Fibroblast of lung (primary cell): Measurements from ENCODE around the gene RPP30. TPM values are rescaled to one million over a fixed set of nuclear protein-coding genes. Genes with fewer than 3 reads are reported as not detected.

Source experiments
- DNase-seq, 2 donors: peaks; one replicate each; pipeline versions ENCODE4 v3.0.0 to v3.0.0-alpha.2; 2010; ENCODE audit warnings: low read depth in 2 of 2
- H2AFZ ChIP-seq: 2 replicates; pipeline ENCODE4 v1.5.1; 2012; ENCODE audit warnings: low read length, control low read depth, inconsistent platforms
- H3K27ac ChIP-seq: 2 replicates; pipeline ENCODE4 v1.5.1; 2011; ENCODE audit warnings: low read length, control low read depth; ENCODE audit not compliant: insufficient read depth
- H3K27me3 ChIP-seq: 2 replicates; pipeline ENCODE4 v1.5.1; 2011; ENCODE audit warnings: mild to moderate bottlenecking, low read length; ENCODE audit not compliant: control insufficient read depth, insufficient read depth
- H3K36me3 ChIP-seq: 2 replicates; pipeline ENCODE4 v1.5.1; 2011; ENCODE audit warnings: low read length; ENCODE audit not compliant: control insufficient read depth, insufficient read depth
- H3K4me1 ChIP-seq: 2 replicates; pipeline ENCODE4 v1.5.1; 2011; ENCODE audit warnings: low read length; ENCODE audit not compliant: control insufficient read depth, insufficient read depth; ENCODE audit errors: extremely low read depth
- H3K4me2 ChIP-seq: 2 replicates; pipeline ENCODE4 v1.5.1; 2011; ENCODE audit warnings: low read length, control low read depth; ENCODE audit not compliant: insufficient read depth; ENCODE audit errors: extremely low read depth
- H3K4me3 ChIP-seq, 4 experiments: fragments of 200-600 bp in 1 of 4; sonication (generic) in 1 of 4; replicated peaks in 1 of 4; 2 replicates each; pipeline ENCODE4 v1.5.1; 2011 to 2016; ENCODE audit warnings: low read length in 4 of 4, low read depth in 3 of 4, mild to moderate bottlenecking in 3 of 4, control low read depth in 2 of 4, inconsistent platforms in 1 of 4, mixed read lengths in 1 of 4; ENCODE audit not compliant: insufficient read depth in 1 of 4; ENCODE audit errors: control extremely low read depth in 1 of 4
- H3K79me2 ChIP-seq: 2 replicates; pipeline ENCODE4 v1.5.1; 2012; ENCODE audit warnings: mild to moderate bottlenecking, low read length, inconsistent platforms; ENCODE audit not compliant: control insufficient read depth, insufficient read depth
- H3K9ac ChIP-seq: 2 replicates; pipeline ENCODE4 v1.5.1; 2011; ENCODE audit warnings: mild to moderate bottlenecking, low read length, control low read depth; ENCODE audit not compliant: insufficient read depth
- H3K9me3 ChIP-seq: 2 replicates; pipeline ENCODE4 v1.5.1; 2012; ENCODE audit warnings: low read depth, low read length; ENCODE audit not compliant: control insufficient read depth, insufficient read depth
- H4K20me1 ChIP-seq: 2 replicates; pipeline ENCODE4 v1.5.1; 2011; ENCODE audit warnings: low read length; ENCODE audit not compliant: control insufficient read depth, insufficient read depth; ENCODE audit errors: extremely low read depth
- CTCF ChIP-seq, 2 donors: IDR thresholded peaks in 1 of 2; conservative IDR thresholded peaks in 1 of 2; 1 replicate in 1 of 2; 2 replicates in 1 of 2; pipeline ENCODE4 v1.5.1; 2011 to 2012; ENCODE audit warnings: low read length in 2 of 2, control low read depth in 1 of 2, inconsistent platforms in 1 of 2, low read depth in 1 of 2, mild to moderate bottlenecking in 1 of 2
- EZH2 ChIP-seq: IDR thresholded peaks from 2 replicates; pipeline ENCODE4 v1.5.1; 2012; ENCODE audit warnings: low read length, control low read depth, mild to moderate bottlenecking; ENCODE audit errors: missing control alignments
- polyA plus RNA-seq, 2 donors: library from polyadenylated mRNA; depleted of rRNA in 1 of 2; stranded (reverse) in 1 of 2; unstranded in 1 of 2; fragments of >200 nt; gene quantifications; 2 replicates each; pipeline ENCODE4 v1.2.1, GENCODE V29; 2011 to 2012; ENCODE audit warnings: missing spikeins in 1 of 2
- total RNA-seq: library from RNA; depleted of rRNA; stranded (reverse); fragments of >200 nt; gene quantifications from 2 replicates; pipeline ENCODE4 v1.2.1, GENCODE V29; 2014

Gene RPP30
- total and polyA plus RNA-seq, 2 donors (not counting 1 experiment from before 2014, with no cell fraction given) = 32.2 to 38.6 TPM

DNA sequence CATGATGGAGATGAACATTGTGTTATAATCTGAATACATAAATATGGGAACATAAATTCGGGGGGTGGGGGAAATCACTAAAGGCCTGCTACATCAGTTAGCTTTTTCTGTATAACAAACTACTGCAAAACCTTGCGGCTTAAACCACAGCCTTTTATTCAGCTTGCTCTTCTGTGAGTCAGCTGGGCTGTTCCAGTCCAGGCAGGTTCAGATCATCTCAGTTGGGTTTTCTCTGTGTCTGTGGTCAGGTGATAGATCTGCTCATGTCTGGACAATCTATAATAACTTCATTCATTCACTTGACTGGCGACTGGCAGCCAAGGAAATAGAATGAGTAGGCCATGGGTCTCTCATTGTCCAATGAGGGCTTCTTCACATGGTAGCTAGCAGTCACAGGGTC, 37.4 kb upstream of the RPP30 start:
- TF ChIP-seq CTCF (conservative IDR thresholded peaks at IDR 0.05 in 1 of 2, IDR thresholded peaks at IDR 0.05 in 1 of 2; ENCODE audit: low read depth in 1 of 2, low read length in 2 of 2) (no peak), EZH2 (no peak)

GRCh38 chr10:90837486-90837885, 34.3 kb upstream of the RPP30 start:
- Histone ChIP-seq H3K4me2 (no peak overlapping the region), H3K27me3 (no peaks in the 10 kb centered on the region)

More for the DNA sequence above, 37.4 kb upstream of the RPP30 start:
- H3K27me3 ChIP-seq = no peaks in the 10 kb centered on the region
- no peaks in the 10 kb centered on the region for H4K20me1 ChIP-seq
- no peak overlapping the region for H3K4me3 ChIP-seq
- H3K36me3 ChIP-seq = no peaks in the 10 kb centered on the region
- no peaks in the 10 kb centered on the region for H3K4me1 ChIP-seq
- H3K9me3 ChIP-seq = no peaks in the 10 kb centered on the region
- no peaks in the 10 kb centered on the region for H3K79me2 ChIP-seq
- no peak overlapping the region for H3K27ac ChIP-seq
- H3K4me2 ChIP-seq = no peak overlapping the region
- H2AFZ ChIP-seq = no peak overlapping the region
- peak in 1 of 2 donors; percentile 82 for DNase-seq
- H3K9ac ChIP-seq = no peak overlapping the region

DNA sequence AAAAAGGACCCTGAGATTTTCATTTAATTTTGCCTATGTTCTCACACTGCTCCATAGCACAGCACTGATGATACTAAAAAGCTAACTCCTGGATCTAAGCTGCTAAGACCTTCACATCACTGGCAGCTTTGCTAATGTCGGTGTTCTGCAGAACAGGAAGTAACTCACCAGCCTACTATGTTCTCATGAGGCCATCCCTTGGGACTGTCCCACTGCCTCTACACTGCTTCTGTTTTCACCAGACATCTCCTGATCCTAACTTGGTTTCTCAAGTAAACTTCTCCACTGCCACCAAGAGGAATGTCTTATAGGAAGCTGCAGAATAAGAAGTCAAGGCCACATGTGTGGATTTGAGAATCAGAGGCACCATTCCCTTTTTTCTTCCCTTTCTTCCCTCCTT, 29.0 kb upstream of the RPP30 start:
- H3K27ac ChIP-seq = no peak overlapping the region
- no peaks in the 10 kb centered on the region for H4K20me1 ChIP-seq
- no peak overlapping the region for H2AFZ ChIP-seq
- no peaks in the 10 kb centered on the region for H3K27me3 ChIP-seq
- DNase-seq = no peak
- H3K9ac ChIP-seq = no peak overlapping the region
- H3K79me2 ChIP-seq = no peaks in the 10 kb centered on the region
- H3K9me3 ChIP-seq = no peaks in the 10 kb centered on the region
- H3K36me3 ChIP-seq = no peaks in the 10 kb centered on the region
- no peak overlapping the region for H3K4me2 ChIP-seq
- H3K4me1 ChIP-seq = no peaks in the 10 kb centered on the region
- no peak overlapping the region for H3K4me3 ChIP-seq
- TF ChIP-seq EZH2 (no peak), CTCF (conservative IDR thresholded peaks at IDR 0.05 in 1 of 2, IDR thresholded peaks at IDR 0.05 in 1 of 2; ENCODE audit: low read depth in 1 of 2, low read length in 2 of 2) (no peak)

More at GRCh38 chr10:90837486-90837885, 34.3 kb upstream of the RPP30 start:
- no peak for DNase-seq
- no peaks in the 10 kb centered on the region for H3K79me2 ChIP-seq
- no peak overlapping the region for H3K9ac ChIP-seq
- no peaks in the 10 kb centered on the region for H3K36me3 ChIP-seq
- no peaks in the 10 kb centered on the region for H3K9me3 ChIP-seq
- no peak overlapping the region for H2AFZ ChIP-seq
- no peaks in the 10 kb centered on the region for H4K20me1 ChIP-seq
- no peak overlapping the region for H3K27ac ChIP-seq
- TF ChIP-seq CTCF (conservative IDR thresholded peaks at IDR 0.05 in 1 of 2, IDR thresholded peaks at IDR 0.05 in 1 of 2; ENCODE audit: low read depth in 1 of 2, low read length in 2 of 2) (no peak), EZH2 (no peak)
- H3K4me1 ChIP-seq = no peaks in the 10 kb centered on the region
- H3K4me3 ChIP-seq = no peak overlapping the region
